ENCODE measurements around the gene MRS2. TPM values are rescaled to one million over a fixed set of nuclear protein-coding genes. Genes with fewer than 3 reads are reported as not detected.
A peak's percentile ranks its signal among the peaks of the same experiment; 100 is the strongest.
"Not testable (repeated sequence)": the region's sequence is repeated elsewhere in the genome, so short reads cannot be mapped to it uniquely, and the experiment has no call there.

The MRS2 gene, protein sequence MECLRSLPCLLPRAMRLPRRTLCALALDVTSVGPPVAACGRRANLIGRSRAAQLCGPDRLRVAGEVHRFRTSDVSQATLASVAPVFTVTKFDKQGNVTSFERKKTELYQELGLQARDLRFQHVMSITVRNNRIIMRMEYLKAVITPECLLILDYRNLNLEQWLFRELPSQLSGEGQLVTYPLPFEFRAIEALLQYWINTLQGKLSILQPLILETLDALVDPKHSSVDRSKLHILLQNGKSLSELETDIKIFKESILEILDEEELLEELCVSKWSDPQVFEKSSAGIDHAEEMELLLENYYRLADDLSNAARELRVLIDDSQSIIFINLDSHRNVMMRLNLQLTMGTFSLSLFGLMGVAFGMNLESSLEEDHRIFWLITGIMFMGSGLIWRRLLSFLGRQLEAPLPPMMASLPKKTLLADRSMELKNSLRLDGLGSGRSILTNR
- 16.8 TPM for polyA plus RNA-seq (2013, experiment 1 of 2; ENCODE audit: insufficient read length)
- polyA plus RNA-seq (2013, experiment 2 of 2; ENCODE audit: insufficient read length): 18.2 TPM

DNA sequence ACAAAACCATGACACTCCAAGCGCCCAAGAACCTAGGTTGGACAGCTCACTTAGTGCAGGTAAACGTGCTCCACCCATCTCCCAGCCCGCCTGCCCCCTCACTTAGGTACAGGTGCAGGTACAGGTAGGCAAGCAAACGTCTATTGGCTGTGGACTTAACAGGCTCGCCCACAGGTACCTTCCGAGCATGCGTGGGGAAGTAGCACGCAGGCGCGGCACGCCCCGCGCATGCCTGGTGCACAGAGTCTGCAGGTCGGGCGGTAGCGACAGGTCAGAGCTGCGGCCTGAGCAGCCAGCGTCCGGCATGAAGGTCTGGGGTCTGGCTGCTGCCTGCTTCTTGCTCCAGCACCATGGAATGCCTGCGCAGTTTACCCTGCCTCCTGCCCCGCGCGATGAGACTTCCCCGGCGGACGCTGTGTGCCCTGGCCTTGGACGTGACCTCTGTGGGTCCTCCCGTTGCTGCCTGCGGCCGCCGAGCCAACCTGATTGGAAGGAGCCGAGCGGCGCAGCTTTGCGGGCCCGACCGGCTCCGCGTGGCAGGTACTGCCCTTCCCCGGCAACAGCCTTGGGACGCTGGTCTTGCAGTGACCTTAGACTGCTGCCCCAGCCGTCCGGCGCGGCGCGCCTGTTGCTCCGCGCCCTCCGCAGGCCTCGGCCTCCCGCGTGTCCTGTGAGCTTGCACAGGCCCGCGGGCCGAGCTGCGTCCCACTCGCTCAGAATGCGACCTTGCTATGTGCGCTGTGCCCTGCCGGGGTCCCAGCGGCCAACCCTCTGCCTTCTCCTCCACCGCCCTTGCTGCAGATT, at the start of gene MRS2:
TSS of gene MRS2 (plus strand) at position 240 of the 804 bp plus-strand sequence. CDS start at position 351, 111 bp downstream.
- peak; percentile 69 for DNase-seq

DNA sequence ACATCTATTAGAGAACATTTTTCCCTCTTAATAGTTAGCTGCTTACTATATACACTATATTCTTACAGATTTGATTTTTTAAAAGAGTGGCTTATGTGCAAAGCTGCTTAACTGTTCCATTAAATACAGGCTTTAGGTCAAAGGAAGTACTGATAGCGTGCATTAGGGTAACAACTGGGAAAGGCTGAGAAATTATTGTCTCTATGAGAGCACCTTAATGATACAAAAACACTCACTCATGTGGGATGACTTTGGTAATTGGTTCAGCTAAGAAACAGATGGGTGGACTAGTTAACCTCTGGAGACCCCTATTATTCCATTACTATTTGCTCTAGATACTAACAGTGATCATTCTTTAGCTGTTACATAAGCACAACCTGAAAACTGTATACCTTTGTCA, 48.9 kb upstream of the MRS2 start:
- no peak for DNase-seq

DNA sequence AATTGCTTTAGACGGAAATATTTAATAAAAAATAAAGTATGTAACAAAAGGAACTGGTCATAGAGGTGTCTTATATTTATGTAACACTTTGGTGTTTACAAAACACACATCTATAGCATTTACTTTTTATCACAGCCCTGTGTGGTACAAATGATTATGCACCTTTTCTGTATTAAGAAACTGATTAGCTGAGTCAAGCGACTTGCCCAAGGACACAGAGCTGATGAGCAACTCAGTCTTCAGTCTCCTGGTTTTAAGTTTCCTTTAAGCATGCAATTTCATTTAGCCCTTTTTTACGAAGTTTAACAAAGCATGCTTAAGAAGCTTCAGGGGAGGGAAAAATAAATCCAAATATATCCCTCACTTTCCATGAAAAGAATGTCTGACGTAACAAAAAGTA, 47.3 kb upstream of the MRS2 start:
- DNase-seq: no peak

DNA sequence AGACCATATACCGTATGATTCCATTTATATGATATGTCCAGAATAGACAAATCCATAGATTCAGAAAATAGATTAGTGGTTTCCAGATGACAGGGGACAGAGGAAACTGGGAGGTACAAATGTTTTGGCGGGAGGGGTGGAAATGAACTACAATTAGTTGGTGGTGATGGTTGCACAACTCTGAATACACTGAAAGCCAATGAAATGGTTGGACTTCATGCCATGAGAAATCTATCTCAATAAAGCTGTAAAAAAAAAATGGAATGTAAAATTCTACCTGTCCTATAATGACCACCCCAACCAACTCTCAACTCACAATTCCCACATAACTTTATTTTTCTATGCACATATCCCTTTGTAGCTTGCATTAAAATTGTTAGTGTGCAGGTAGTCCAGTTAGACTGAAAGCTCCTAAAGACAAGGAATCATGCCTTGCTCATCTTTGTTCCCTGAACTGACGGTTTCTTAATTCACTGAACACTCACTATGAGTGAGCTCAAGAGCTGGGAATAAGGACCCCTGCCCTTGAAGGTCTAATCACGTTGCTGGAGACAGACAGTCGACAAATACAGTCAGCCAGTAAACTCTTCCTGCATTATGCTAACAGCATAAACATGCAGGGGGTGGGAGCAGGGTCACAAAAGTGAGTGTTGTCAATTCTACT, 46.3 kb upstream of the MRS2 start:
- DNase-seq: no peak

DNA sequence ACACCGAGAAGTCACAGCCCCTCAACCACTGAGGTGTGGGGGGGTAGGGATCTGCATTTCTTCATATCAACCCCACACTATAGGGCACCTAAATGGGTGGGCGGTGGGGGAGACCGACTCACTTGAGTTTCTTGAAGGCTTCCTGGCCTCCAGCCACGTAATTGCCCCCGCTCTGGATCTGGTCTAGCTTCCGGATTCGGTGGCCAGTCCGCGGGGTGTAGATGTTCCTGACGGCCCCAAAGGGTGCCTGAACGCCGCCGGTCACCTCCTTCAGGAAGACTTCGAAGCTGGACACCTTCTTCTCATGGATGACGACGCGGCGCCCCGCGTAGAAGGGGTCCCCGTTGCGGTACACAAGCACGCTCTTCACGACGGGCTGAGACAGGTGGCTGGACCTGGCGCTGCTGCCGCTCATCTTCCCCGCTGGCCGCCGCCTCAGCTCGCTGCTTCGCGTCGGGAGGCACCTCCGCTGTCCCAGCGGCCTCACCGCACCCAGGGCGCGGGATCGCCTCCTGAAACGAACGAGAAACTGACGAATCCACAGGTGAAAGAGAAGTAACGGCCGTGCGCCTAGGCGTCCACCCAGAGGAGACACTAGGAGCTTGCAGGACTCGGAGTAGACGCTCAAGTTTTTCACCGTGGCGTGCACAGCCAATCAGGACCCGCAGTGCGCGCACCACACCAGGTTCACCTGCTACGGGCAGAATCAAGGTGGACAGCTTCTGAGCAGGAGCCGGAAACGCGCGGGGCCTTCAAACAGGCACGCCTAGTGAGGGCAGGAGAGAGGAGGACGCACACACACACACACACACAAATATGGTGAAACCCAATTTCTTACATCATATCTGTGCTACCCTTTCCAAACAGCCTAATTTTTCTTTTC, 45.2 kb upstream of the MRS2 start, which contains the start of gene DCDC2:
TSS of gene DCDC2 (minus strand) at position 724 of the 883 bp plus-strand sequence. CDS start at position 415, 309 bp downstream.
- no peak for DNase-seq

DNA sequence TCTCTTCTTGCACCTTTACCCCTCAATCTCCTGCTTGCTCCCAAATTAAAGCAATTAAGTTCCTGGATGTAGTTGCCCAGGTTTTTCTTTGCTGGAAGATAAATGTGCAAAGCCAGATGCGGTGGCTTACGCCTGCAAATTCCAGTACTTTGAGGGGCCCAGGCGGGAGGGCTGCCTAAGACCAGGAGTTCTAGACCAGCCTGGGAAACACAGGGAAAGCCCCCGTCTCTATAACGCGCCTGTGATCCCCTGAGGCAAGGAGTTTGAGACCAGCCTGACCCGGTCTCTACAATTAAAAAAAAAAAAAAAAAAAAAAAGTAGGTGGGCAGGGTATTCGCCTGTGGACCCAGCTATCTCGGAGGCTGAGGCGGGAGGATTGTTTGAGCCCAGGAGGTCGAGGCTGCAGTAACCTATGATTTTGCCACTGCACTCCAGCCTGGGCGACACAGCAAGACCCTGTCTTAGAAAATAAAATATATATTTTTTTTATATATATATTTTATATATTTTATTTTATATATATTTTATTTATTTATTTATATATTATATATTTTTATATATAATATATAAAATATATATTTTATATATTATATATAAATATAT, 44.4 kb upstream of the MRS2 start:
- no peak for DNase-seq

DNA sequence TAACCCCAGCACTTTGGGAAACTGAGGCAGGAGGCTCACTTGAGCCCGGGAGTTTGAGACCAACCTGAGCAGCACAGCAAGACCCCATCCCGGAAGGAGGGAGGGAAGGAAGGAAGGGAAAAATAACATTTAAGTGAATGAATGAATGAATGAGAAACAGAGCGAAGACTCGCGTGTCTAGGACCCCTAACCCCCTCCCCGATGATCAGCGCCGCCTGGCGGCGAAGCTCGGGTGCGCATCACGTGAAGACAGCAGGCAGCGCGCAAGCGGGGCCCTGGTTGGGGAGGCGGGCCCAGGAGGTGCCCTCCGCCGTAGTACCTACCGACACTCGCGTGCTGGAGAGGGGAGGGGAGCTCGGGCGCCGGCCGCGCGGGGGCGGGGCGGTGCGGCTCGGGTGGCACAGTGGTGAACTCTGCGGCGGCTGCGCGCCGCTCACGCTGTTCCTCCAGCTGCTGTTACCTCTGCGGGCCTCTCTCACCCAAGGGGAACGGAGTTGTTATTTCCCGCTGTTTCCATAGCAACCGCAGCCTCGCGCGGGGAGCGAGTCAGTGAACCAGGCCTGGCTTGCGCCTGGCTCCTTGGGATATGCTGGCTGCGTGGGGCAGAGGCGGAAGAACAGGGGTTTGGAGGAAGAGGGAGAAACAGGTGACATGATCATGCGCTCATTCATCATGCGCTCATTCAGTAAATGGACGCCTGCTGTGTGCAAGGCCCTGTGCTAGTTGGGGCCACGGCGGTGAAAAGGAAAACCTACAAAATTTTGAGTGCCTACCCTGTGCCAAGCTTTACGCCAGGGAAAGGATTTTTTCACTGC, 42.9 kb upstream of the MRS2 start:
- peak; percentile 64 for DNase-seq

DNA sequence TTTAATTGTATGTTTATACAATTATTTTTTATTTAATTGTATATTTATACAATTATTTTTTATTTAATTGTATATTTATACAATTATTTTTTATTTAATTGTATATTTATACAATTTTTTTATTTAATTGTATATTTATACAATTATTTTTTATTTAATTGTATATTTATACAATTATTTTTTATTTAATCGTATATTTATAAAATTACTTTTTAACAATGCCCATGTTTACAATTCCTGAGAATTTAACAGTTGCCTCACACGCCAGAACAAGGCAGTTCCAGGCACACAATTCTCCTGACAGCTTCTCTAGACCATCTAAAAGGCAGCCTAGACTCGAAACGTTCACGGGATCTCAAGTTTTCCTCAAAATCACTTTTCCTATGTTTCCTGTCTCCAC, 40.4 kb upstream of the MRS2 start:
- not testable (repeated sequence) for DNase-seq

DNA sequence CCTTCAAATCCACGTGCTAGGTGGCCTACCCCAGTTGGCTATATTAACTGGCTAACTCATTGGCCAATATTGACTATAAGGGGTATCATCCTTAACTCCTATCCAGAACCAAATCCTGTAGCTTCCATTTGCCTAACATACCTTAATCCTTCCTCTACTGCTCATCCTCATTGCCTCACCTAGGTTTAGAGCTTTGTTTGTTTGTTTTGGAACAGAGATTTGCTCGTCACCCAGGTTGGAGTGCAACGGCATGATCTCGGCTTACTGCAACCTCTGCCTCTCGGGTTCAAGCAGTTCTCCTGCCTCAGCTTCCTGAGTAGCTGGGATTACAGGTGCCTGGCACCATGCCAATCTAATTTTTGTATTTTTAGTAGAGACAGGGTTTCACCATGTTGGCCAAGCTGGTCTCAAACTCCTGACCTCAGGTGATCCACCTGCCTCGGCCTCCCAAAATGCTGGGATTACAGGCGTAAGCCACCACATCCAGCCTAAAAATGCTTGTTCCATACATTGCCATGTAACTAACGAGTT, 37.6 kb upstream of the MRS2 start:
- not testable (repeated sequence) for DNase-seq

DNA sequence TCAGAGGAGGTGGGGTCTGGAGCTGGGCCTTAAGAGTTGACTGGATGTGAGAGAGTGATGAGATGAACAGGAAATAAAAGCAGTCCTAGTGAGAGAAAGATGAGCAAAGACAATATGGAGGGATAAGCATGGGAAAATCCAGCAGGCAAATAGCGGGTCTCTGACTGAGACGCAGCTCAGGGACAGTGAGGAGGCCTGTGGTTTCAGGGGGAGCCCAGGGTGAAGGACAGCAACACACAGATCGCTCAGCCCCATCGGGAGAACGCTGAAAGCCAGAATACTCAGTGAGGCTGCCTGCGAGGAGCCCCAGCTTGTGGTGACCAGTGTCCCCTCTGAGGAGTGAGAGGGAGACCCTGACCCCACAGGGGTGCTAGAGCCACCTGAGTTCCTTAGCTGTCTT, 28.1 kb upstream of the MRS2 start:
- DNase-seq: no peak

DNA sequence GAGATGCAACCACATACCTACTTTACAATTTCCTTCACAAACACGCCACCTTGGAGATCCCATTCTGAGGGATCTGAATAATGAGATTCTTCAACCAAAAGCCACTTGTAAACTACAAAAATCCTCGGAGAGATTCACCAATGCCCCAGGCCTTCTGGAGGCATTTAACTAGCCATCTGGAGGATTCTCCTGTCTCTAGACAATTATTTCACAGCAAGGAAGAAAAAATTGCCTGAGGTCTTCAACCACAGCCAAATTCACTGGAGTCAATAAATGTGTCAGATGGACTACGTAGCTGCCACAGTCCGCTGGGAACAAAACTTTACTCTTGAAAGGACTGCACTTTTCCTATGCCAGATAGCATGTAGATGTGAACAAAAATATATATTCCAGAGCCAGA, 25.9 kb upstream of the MRS2 start:
- no peak for DNase-seq

DNA sequence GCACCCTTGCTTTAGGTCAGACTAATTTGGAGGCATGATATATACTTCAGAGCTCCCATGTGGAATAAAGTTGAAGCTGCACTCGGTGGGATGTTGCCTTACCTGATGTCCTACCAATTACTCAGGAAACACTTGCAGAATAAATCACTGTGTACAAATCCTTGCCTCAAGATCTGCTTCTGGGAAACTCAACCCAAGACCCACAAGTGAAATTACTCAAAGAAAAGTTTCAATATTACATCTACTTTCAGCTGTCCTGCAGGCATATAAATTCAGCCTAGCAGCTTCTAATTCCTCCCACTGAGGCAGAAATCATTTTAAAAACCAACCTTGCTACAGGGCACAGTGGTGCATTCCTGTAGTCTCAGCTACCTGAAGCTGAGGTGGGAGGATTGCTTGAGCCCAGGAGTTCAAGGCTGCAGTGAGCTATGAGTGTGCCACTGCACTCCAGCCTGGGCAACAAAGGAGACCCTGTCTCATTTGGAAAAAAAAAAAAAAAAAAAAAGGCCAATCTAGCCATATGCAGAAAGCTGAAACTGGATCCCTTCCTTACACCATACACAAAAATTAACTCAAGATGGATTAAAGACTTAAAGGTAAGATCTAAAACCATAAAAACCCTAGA, 24.2 kb upstream of the MRS2 start:
- no peak for DNase-seq

DNA sequence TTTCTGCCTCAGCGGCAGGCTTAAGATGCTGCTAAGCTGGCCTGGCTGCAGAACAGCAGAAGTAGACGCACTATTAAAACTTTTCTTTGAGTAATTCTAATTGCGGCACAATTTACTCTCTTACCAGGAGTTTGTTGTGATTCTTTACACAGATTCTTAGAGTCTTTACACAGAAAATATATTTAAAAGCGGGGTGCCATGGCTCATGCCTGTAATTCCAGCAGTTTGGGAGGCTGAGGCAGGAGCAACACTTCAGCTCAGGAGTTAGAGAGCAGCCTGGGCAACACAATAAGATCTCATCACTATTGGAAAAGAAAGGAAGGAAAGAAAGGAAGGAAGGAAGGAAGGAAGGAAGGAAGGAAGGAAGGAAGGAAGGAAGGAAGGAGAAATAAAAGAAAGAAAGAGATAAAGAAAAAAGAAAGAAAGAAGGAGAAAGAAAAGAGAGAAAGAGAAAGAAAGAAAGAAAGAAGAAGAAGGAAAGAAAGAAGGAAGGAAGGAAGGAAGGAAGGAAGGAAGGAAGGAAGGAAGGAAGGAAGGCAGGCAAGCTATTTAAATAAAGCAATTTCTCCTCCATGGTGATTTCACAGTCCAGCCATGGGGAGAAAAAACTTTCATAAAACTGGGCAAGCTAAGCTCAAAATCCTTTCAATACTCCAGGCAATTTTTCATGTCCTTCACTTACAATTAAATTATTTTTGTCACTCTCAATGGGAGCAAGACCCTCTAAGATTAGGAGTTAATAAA, 21.1 kb upstream of the MRS2 start:
- DNase-seq: no peak

DNA sequence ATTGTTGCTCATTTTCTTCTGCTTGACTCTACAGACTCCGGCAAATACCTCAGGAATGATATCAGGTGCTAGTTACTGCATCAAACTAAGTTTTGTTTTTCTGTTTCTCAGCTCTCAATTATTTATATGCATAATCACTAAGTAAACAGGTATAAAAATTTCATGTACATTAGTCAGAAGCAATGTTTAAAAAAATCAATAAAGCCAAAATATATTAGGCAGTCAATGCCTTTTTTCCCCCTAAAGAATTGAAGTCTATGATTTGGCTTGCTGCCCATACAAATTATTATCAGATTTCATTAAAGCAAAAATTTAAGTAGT, 20.6 kb upstream of the MRS2 start:
- no peak for DNase-seq

DNA sequence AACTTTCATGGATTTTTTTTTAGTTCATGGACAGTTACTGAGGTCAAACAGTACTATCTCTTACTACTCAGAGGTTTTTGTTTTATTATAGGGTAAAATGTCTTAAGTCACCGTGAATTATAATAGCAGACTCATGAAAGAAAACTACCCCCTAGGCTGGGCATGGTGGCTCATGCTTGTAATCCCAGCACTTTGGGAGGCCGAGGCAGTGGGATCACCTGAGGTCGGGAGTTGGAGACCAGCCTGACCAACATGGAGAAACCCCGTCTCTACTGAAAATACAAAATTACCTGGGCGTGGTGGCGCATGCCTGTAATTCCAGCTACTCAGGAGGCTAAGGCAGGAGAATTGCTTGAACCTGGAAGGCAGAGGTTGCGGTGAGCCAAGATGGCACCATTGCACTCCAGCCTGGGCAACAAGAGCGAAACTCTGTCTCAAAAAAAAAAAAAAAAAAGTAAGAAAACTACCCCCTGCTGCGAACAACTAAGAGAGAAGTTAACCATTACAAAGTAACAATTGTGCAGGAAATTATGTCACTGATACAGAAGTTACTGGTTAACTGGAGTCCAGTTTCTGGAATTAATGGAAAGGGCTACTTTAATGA, 19.7 kb upstream of the MRS2 start:
- DNase-seq: not testable (repeated sequence)

DNA sequence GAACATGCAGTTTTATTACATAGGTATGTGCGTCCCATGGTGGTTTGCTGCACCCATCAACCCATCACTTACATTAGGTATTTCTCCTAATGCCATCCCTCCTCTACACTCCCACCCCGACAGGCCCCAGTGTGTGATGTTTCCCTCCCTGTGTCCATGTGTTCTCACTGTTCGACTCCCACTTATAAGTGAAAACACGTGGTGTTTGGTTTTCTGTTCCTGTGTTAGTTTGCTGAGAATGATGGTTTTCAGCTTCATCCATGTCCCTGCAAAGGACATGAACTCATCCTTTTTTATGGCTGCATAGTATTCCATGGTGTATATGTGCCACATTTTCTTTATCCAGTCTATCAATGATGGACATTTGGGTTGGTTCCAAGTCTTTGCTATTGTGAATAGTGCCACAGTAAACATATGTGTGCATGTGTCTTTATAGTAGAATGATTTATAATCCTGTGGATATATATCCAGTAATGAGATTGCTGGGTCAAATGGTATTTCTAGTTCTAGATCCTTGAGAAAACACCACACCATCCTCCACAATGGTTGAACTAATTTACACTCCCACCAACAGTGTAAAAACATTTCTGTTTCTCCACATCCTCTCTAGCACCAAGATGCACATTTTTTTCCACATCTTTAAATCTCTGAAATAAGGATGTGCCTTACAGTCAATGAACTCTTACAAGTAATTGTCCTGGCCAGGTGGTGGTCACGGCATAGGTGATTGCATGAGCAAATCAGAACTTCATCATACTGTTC, 18.2 kb upstream of the MRS2 start:
- not testable (repeated sequence) for DNase-seq

DNA sequence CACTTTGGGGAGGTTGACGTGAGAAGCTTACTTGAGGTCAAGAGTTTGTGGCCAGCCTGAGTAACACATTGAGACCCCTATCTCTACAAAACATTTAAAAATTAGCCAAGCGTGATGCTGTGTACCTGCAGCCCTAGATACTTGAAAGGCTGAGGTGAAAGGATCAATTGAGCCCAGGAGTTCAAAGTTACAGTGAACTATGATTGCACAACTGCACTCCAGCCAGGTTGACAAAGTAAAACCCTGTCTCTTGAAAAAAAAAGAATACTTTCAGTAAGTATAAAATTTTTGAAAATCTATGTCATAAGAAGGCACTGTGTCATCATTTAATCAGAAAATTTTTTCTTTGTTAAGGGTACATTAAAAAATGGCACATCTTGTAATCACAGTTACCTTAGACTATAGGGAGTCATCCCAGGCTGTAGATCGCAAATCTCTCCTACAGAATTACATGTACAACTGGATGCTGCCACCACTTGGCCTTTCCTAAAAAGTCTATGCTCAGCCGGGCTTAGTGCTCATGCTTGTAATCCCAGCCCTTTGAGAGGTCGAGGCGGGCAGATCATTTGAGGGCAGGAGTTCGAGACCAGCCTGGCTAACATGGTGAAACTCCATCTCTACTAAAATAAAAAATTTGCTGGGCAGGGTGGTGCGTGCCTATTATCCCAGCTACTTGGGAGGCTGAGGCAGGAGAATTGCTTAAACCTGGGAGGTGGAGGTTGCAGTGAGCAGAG, 17.0 kb upstream of the MRS2 start:
- no peak for DNase-seq
